HG02759 (cell line): ENCODE measurements around the gene RIMBP3B.
"Not testable (repeated sequence)": the region's sequence is repeated elsewhere in the genome, so short reads cannot be mapped to it uniquely, and the experiment has no call there.

Experiments used
- ATAC-seq: cut with Tn5 transposase; IDR thresholded peaks from one replicate; pipeline ENCODE4 v1.9.1; 2021; ENCODE audit warnings: mild to moderate bottlenecking, moderate library complexity; ENCODE audit not compliant: unreplicated experiment

Gene RIMBP3B

DNA sequence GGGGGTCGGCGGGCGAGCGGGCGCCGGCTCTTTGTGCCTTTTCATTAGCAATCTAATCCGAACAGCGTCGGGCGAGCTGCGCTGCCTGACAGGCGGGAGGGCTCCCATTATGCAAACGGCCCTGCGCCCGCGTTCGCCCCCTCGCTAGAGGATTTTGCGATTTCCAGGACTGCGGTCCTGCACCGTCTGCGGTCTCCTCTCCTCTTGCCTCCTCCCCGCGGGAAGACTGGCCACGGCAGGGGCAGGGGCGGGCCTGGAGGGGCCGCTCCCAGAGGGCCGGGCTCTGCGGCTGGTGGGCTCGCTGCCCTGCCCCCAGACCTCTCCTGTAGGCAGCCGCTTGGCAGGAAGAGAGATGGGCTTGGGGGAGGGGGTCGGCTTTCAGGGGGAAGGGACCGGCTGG, 34.3 kb downstream of the RIMBP3B start:
- ATAC-seq, result peak; percentile 36

- ATAC-seq, result not testable (repeated sequence)
Observed at GRCh38 chr22:21418974-21419638, 35.6 kb downstream of the RIMBP3B start.

GRCh38 chr22:21420180-21420763, 36.7 kb downstream of the RIMBP3B start:
- not testable (repeated sequence) for ATAC-seq

DNA sequence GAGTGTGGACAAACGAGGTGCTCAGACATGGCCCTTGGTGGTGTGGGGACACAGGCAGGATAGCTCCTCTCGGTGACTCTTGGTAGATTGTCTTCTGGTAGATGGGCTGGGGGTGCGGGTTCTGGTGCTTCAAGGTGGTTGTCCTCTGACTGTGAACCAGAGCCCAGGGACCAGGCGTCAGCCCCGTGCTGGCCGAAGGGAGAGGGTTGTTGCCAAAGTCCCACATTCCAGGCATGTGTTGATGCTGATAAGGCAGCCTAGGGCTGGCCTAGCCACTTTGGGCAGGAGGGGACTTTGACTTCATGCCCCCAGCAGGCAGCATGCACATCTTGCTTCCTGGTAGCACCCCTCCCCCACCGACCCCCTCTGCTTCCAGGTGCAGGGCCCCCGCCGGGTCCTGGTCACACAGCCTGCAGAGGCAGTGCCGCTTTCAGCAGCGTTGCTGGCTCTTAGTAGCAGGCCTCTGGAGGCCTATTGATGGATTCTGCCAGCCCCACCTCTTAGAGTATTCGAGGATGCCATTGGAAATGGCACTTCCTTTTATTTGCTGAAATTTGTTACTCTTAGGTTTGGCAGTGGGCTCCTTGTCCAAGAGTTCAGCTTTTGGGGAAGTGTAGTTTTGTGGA, 40.6 kb downstream of the RIMBP3B start:
- ATAC-seq, result not testable (repeated sequence)

GRCh38 chr22:21434378-21435233, 51.1 kb downstream of the RIMBP3B start:
- ATAC-seq, result not testable (repeated sequence)

DNA sequence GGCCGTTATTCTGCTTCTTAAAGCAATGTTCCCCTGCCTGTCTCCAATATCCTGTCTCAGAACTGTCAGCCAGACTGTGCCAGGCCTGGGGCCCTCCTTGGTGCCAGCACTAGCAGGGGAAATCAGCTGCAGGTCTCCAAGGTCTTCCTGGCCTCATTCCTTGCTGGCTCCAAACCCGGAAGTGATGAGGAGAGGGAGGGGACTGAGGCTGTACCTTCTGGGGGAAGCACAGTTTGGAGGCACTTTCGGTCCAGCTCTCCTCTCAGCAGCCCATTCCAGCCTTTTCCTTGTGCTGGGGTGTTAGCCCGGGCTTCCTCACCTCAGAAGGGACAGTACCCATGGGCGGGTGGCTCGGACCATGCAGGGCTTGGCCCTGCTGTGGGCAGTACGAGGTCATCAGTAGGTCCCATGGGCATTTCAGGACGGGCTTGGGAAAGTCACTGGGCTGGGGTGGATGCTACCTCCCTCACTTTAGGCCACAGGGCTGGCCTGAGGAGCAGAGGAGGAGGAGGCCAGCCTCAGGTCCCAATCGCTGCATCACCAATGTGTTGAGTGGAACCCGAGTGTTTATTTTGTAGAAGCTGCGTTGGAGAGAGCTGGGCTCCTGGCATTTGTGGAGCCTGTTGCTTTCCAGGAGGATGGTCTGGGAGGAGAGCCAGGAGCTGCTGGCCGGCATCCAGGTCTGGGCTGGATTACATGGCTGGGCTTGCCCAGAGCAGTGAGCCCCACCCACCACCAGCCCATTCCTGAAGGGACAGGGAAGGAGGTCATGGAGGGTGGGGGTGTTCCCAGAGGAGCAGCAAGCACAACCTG, 52.7 kb downstream of the RIMBP3B start:
- not testable (repeated sequence) for ATAC-seq

- not testable (repeated sequence) for ATAC-seq
Observed at GRCh38 chr22:21438013-21438412, 54.5 kb downstream of the RIMBP3B start.
